GM18511 (cell line): Measurements from ENCODE around the gene RABL2B.

ENCODE experiments used
- ATAC-seq: cut with Tn5 transposase; IDR thresholded peaks from one replicate; pipeline ENCODE4 v1.9.1; 2021; ENCODE audit warnings: mild to moderate bottlenecking, moderate library complexity; ENCODE audit not compliant: unreplicated experiment

The RABL2B gene

GRCh38 chr22:50738649-50739227, 44.7 kb downstream of the RABL2B start:
- ATAC-seq: no peak

GRCh38 chr22:50737728-50738648, 45.4 kb downstream of the RABL2B start, which contains the start of gene ACR:
Gene ACR (plus strand): TSS chr22:50738204. CDS start chr22:50738236, 32 bp downstream.
- no peak for ATAC-seq

- no peak for ATAC-seq
Observed at GRCh38 chr22:50735739-50736030, 47.8 kb downstream of the RABL2B start.

GRCh38 chr22:50734986-50735738, 48.3 kb downstream of the RABL2B start:
- ATAC-seq: no peak

GRCh38 chr22:50734343-50734771, 49.1 kb downstream of the RABL2B start:
- ATAC-seq: no peak

GRCh38 chr22:50733521-50734342, 49.7 kb downstream of the RABL2B start:
- no peak for ATAC-seq

GRCh38 chr22:50732681-50733080, 50.8 kb downstream of the RABL2B start:
- no peak for ATAC-seq

- no peak for ATAC-seq
Observed at GRCh38 chr22:50731811-50732624, 51.4 kb downstream of the RABL2B start.

GRCh38 chr22:50730941-50731661, 52.3 kb downstream of the RABL2B start:
- ATAC-seq: no peak

- no peak for ATAC-seq
Observed at GRCh38 chr22:50730013-50730891, 53.2 kb downstream of the RABL2B start.

- ATAC-seq: no peak
Observed at GRCh38 chr22:50729391-50730012, 53.9 kb downstream of the RABL2B start.

GRCh38 chr22:50728523-50728931, 54.9 kb downstream of the RABL2B start:
- ATAC-seq: no peak

GRCh38 chr22:50727678-50728522, 55.5 kb downstream of the RABL2B start:
- ATAC-seq: no peak

- no peak for ATAC-seq
Observed at GRCh38 chr22:50726643-50727340, 56.6 kb downstream of the RABL2B start.

GRCh38 chr22:50725597-50725996, 57.8 kb downstream of the RABL2B start:
- ATAC-seq: no peak

- ATAC-seq: no peak
Observed at GRCh38 chr22:50724616-50725015, 58.8 kb downstream of the RABL2B start.
